HG03045 (cell line): ENCODE measurements around the gene TEX13A.
"Not testable (repeated sequence)": the region's sequence is repeated elsewhere in the genome, so short reads cannot be mapped to it uniquely, and the experiment has no call there.

Experiments
- ATAC-seq: cut with Tn5 transposase; IDR thresholded peaks from one replicate; pipeline ENCODE4 v1.9.1; 2021; ENCODE audit warnings: mild to moderate bottlenecking, moderate library complexity; ENCODE audit not compliant: unreplicated experiment

TEX13A gene

GRCh38 chrX:105220636-105221035 lies at the start of gene TEX13A:
Gene TEX13A (minus strand): TSS chrX:105220694. CDS start chrX:105220397, 297 bp downstream.
- no peak for ATAC-seq

GRCh38 chrX:105269386-105269785 lies 48.9 kb upstream of the TEX13A start:
- ATAC-seq, result no peak

GRCh38 chrX:105267167-105267566 lies 46.7 kb upstream of the TEX13A start:
- no peak for ATAC-seq

GRCh38 chrX:105266456-105266855 lies 46.0 kb upstream of the TEX13A start:
- no peak for ATAC-seq

- no peak for ATAC-seq
These were observed 44.6 kb upstream of the TEX13A start for GRCh38 chrX:105265093-105265492.

GRCh38 chrX:105263801-105264200 lies 43.3 kb upstream of the TEX13A start:
- no peak for ATAC-seq

GRCh38 chrX:105263171-105263570 lies 42.7 kb upstream of the TEX13A start:
- no peak for ATAC-seq

GRCh38 chrX:105260291-105261043 lies 40.0 kb upstream of the TEX13A start:
- no peak for ATAC-seq

GRCh38 chrX:105241056-105241455 lies 20.6 kb upstream of the TEX13A start:
- no peak for ATAC-seq

- ATAC-seq, result not testable (repeated sequence)
These were observed 16.9 kb upstream of the TEX13A start for GRCh38 chrX:105237407-105237806.

GRCh38 chrX:105229146-105229545 lies 8.7 kb upstream of the TEX13A start:
- no peak for ATAC-seq

GRCh38 chrX:105228602-105229001 lies 8.1 kb upstream of the TEX13A start:
- ATAC-seq, result no peak

GRCh38 chrX:105226499-105226898 lies 6.0 kb upstream of the TEX13A start:
- no peak for ATAC-seq

- no peak for ATAC-seq
These were observed 880 bp upstream of the TEX13A start for GRCh38 chrX:105221374-105221773.

- ATAC-seq, result no peak
These were observed 766 bp downstream of the TEX13A start for GRCh38 chrX:105219454-105220401.

GRCh38 chrX:105211066-105211575 lies 9.4 kb downstream of the TEX13A start:
- no peak for ATAC-seq

- no peak for ATAC-seq
These were observed 10.2 kb downstream of the TEX13A start for GRCh38 chrX:105210258-105210657.

GRCh38 chrX:105209406-105209805 lies 11.1 kb downstream of the TEX13A start:
- no peak for ATAC-seq

GRCh38 chrX:105191878-105192277 lies 28.6 kb downstream of the TEX13A start:
- ATAC-seq, result no peak

GRCh38 chrX:105190252-105190853 lies 30.1 kb downstream of the TEX13A start:
- ATAC-seq, result no peak

- ATAC-seq, result no peak
These were observed 31.4 kb downstream of the TEX13A start for GRCh38 chrX:105189093-105189492.
